Neural progenitor cell (in vitro differentiated cells): ENCODE data around the gene TMEM108.

Experiments used
- CTCF ChIP-seq: fragments of 200-600 bp; sonication (generic); IDR thresholded peaks from 2 replicates; pipeline ENCODE4 v1.5.1; 2017; ENCODE audit warnings: antibody characterized with exemption, mild to moderate bottlenecking
- EZH2 ChIP-seq: fragments of 200-600 bp; sonication (generic); IDR thresholded peaks from 2 replicates; pipeline ENCODE4 v1.6.1; 2017; ENCODE audit warnings: antibody characterized with exemption, mild to moderate bottlenecking, moderate library complexity

GRCh38 chr3:133408961-133409360 is 370.8 kb downstream of the TMEM108 start:
- no peak for TF ChIP-seq CTCF
- no peak for TF ChIP-seq EZH2
